ENCODE measurements around the gene BLTP2.

Gene BLTP2

GRCh38 chr17:28688481-28688880 is 43.5 kb upstream of the BLTP2 start:
- peaks cover 84 to 97% of the 10 kb centered on the region in 2 experiments for H3K36me3 ChIP-seq (ENCODE audit: control insufficient read depth in 2 of 2, insufficient read depth in 1 of 2, low read length in 2 of 2)
- POLR2A ChIA-PET, result interaction anchor here (1.7 to 2.2 kb wide), 2 partner anchors 14 to 17 kb away, joined by 5 to 6 read pairs; no protein-coding TSS in a partner anchor
- TF ChIP-seq ZNF302 (tag by site-specific recombination; IDR thresholded peaks at IDR 0.05; ENCODE audit: low read depth), result no peak
- TF ChIP-seq ZNF785 (tag by site-specific recombination; IDR thresholded peaks at IDR 0.05), result no peak
- no peak for TF ChIP-seq ZBTB20 (tag by site-specific recombination; IDR thresholded peaks at IDR 0.05)
- no peak for TF ChIP-seq ZSCAN18 (tag by site-specific recombination; IDR thresholded peaks at IDR 0.05)
- TF ChIP-seq, protein P1, sequence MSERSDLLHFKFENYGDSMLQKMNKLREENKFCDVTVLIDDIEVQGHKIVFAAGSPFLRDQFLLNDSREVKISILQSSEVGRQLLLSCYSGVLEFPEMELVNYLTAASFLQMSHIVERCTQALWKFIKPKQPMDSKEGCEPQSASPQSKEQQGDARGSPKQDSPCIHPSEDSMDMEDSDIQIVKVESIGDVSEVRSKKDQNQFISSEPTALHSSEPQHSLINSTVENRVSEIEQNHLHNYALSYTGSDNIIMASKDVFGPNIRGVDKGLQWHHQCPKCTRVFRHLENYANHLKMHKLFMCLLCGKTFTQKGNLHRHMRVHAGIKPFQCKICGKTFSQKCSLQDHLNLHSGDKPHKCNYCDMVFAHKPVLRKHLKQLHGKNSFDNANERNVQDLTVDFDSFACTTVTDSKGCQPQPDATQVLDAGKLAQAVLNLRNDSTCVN (tag by site-specific recombination; optimal IDR thresholded peaks at IDR 0.05), result no peak
- TF ChIP-seq, protein P2, sequence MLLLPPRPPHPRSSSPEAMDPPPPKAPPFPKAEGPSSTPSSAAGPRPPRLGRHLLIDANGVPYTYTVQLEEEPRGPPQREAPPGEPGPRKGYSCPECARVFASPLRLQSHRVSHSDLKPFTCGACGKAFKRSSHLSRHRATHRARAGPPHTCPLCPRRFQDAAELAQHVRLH (tag by site-specific recombination; IDR thresholded peaks at IDR 0.05), result no peak
- TF ChIP-seq, protein P3, sequence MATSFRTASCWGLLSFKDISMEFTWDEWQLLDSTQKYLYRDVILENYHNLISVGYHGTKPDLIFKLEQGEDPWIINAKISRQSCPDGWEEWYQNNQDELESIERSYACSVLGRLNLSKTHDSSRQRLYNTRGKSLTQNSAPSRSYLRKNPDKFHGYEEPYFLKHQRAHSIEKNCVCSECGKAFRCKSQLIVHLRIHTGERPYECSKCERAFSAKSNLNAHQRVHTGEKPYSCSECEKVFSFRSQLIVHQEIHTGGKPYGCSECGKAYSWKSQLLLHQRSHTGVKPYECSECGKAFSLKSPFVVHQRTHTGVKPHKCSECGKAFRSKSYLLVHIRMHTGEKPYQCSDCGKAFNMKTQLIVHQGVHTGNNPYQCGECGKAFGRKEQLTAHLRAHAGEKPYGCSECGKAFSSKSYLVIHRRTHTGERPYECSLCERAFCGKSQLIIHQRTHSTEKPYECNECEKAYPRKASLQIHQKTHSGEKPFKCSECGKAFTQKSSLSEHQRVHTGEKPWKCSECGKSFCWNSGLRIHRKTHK (tag by site-specific recombination; IDR thresholded peaks at IDR 0.05), result no peak
- no peak for TF ChIP-seq ZNF2 (tag by site-specific recombination; IDR thresholded peaks at IDR 0.05)
- no peak for TF ChIP-seq ZNF48 (tag by site-specific recombination; IDR thresholded peaks at IDR 0.05)
- TF ChIP-seq, protein P4, sequence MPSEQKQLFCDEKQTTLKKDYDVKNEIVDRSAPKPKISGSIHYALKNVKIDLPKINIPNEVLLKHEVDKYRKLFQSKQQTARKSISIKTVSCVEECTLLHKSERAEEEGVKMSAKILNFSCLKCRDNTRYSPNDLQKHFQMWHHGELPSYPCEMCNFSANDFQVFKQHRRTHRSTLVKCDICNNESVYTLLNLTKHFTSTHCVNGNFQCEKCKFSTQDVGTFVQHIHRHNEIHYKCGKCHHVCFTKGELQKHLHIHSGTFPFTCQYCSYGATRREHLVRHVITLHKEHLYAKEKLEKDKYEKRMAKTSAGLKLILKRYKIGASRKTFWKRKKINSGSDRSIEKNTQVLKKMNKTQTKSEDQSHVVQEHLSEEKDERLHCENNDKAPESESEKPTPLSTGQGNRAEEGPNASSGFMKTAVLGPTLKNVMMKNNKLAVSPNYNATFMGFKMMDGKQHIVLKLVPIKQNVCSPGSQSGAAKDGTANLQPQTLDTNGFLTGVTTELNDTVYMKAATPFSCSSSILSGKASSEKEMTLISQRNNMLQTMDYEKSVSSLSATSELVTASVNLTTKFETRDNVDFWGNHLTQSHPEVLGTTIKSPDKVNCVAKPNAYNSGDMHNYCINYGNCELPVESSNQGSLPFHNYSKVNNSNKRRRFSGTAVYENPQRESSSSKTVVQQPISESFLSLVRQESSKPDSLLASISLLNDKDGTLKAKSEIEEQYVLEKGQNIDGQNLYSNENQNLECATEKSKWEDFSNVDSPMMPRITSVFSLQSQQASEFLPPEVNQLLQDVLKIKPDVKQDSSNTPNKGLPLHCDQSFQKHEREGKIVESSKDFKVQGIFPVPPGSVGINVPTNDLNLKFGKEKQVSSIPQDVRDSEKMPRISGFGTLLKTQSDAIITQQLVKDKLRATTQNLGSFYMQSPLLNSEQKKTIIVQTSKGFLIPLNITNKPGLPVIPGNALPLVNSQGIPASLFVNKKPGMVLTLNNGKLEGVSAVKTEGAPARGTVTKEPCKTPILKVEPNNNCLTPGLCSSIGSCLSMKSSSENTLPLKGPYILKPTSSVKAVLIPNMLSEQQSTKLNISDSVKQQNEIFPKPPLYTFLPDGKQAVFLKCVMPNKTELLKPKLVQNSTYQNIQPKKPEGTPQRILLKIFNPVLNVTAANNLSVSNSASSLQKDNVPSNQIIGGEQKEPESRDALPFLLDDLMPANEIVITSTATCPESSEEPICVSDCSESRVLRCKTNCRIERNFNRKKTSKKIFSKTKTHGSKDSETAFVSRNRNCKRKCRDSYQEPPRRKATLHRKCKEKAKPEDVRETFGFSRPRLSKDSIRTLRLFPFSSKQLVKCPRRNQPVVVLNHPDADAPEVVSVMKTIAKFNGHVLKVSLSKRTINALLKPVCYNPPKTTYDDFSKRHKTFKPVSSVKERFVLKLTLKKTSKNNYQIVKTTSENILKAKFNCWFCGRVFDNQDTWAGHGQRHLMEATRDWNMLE (tag by site-specific recombination; conservative IDR thresholded peaks at IDR 0.05; ENCODE audit: low read depth), result no peak
- no peak for TF ChIP-seq ZNF366 (tag by site-specific recombination; conservative IDR thresholded peaks at IDR 0.05)
- H3K9me3 ChIP-seq (ENCODE audit: control insufficient read depth, insufficient read depth, low read depth, low read length), result no peaks in the 10 kb centered on the region
- H3K4me1 ChIP-seq (ENCODE audit: control insufficient read depth, insufficient read depth, low read length), result no peaks in the 10 kb centered on the region
- no peak overlapping the region for H3K27ac ChIP-seq (ENCODE audit: extremely low read depth, low read depth, low read length)
- no peak overlapping the region for H3K4me3 ChIP-seq (ENCODE audit: low read depth, low read length)
- CTCF ChIA-PET, result interaction anchor here (0.7 to 1.2 kb wide), 4 partner anchors 23 to 78 kb away, joined by 3 to 4 read pairs (median 4); no protein-coding TSS in a partner anchor

GRCh38 chr17:28686296-28686695 is 41.3 kb upstream of the BLTP2 start:
- ChIA-PET CTCF (interaction anchor here (0.7 to 1.2 kb wide), 2 partner anchors 41 to 158 kb away, joined by 3 to 5 read pairs; no protein-coding TSS in a partner anchor), POLR2A (no interaction called here)
- Histone ChIP-seq H3K9me3 (ENCODE audit: control insufficient read depth, insufficient read depth, low read depth, low read length) (no peaks in the 10 kb centered on the region), H3K4me1 (ENCODE audit: control insufficient read depth, insufficient read depth, low read length) (no peaks in the 10 kb centered on the region), H3K27ac (ENCODE audit: extremely low read depth, low read depth, low read length) (no peak overlapping the region), H3K36me3 (ENCODE audit: control insufficient read depth in 2 of 2, insufficient read depth in 1 of 2, low read length in 2 of 2) (peaks cover 82 to 99% of the 10 kb centered on the region in 2 experiments), H3K4me3 (ENCODE audit: low read depth, low read length) (no peak overlapping the region)
- TF ChIP-seq ZEB2 (tag by site-specific recombination; IDR thresholded peaks at IDR 0.05), result no peak
- TF ChIP-seq ZNF571 (tag by site-specific recombination; IDR thresholded peaks at IDR 0.05), result no peak
- TF ChIP-seq, protein P5, sequence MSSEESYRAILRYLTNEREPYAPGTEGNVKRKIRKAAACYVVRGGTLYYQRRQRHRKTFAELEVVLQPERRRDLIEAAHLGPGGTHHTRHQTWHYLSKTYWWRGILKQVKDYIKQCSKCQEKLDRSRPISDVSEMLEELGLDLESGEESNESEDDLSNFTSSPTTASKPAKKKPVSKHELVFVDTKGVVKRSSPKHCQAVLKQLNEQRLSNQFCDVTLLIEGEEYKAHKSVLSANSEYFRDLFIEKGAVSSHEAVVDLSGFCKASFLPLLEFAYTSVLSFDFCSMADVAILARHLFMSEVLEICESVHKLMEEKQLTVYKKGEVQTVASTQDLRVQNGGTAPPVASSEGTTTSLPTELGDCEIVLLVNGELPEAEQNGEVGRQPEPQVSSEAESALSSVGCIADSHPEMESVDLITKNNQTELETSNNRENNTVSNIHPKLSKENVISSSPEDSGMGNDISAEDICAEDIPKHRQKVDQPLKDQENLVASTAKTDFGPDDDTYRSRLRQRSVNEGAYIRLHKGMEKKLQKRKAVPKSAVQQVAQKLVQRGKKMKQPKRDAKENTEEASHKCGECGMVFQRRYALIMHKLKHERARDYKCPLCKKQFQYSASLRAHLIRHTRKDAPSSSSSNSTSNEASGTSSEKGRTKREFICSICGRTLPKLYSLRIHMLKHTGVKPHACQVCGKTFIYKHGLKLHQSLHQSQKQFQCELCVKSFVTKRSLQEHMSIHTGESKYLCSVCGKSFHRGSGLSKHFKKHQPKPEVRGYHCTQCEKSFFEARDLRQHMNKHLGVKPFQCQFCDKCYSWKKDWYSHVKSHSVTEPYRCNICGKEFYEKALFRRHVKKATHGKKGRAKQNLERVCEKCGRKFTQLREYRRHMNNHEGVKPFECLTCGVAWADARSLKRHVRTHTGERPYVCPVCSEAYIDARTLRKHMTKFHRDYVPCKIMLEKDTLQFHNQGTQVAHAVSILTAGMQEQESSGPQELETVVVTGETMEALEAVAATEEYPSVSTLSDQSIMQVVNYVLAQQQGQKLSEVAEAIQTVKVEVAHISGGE (tag by site-specific recombination; conservative IDR thresholded peaks at IDR 0.05; ENCODE audit: low read depth), result no peak
- no peak for TF ChIP-seq ZNF391 (tag by site-specific recombination; IDR thresholded peaks at IDR 0.05; ENCODE audit: borderline replicate concordance, low read depth)
- TF ChIP-seq REPIN1 (tag by site-specific recombination; IDR thresholded peaks at IDR 0.05; ENCODE audit: low read depth), result no peak
- TF ChIP-seq YY2 (tag by site-specific recombination; IDR thresholded peaks at IDR 0.05), result no peak
- TF ChIP-seq ZNF792 (tag by site-specific recombination; IDR thresholded peaks at IDR 0.05), result no peak
